NCI-H526 treated with DMSO at 0.1 percent for 48 hours (cell line): ENCODE measurements around the gene DOLK.

Experiments used
- DNase-seq: peaks from one replicate; lab custom pipeline; 2025; lab: John Stamatoyannopoulos, UW

Gene DOLK

GRCh38 chr9:128933731-128934130 is 13.7 kb downstream of the DOLK start:
- DNase-seq = no peak

GRCh38 chr9:128929560-128929959 is 17.8 kb downstream of the DOLK start:
- no peak for DNase-seq

GRCh38 chr9:128928624-128929023 is 18.8 kb downstream of the DOLK start:
- no peak for DNase-seq

DNA sequence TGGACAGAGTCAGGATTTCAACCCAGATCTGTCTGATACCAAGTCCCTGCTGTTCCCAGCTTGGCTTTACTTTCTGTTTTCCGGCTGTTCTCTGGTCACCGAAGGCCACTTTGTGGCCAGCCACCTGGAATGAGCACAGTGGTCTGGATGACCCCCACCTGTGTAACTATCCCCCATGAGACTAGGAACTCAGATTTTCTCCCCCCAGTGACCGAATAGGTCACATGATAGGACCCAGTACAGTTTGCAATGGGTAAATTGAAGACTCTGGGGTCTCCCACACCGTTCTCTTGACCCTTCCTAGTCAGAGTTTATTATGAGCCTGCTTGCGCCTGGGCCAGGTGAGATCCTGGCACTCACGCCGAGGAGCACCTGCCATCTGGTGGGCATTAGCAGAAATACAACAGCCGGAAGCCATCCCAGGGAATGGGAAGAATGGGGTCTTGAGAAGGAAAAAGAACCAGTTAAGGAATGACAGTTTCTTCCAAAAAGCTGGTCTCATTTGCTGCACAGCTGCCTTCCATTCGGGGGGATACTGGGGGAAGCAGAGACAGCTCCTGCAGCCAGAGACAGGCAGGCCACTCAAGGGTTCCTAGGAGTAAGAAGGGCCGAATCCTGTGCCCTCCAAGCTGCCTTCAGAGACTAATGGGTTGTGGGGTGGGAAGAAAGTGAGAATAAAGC is 19.5 kb downstream of the DOLK start:
- peak; percentile 0 for DNase-seq

- DNase-seq = no peak
Measured at GRCh38 chr9:128923493-128923883, 23.9 kb downstream of the DOLK start.

- DNase-seq = no peak
Measured at GRCh38 chr9:128921881-128922763, 25.3 kb downstream of the DOLK start.

- no peak for DNase-seq
Measured at GRCh38 chr9:128920381-128921058, 26.9 kb downstream of the DOLK start, which contains the start of gene PHYHD1. Gene PHYHD1 (plus strand): TSS chr9:128920982. CDS start chr9:128922324, 1,342 bp downstream.

GRCh38 chr9:128919402-128920089 is 27.9 kb downstream of the DOLK start:
- no peak for DNase-seq

DNA sequence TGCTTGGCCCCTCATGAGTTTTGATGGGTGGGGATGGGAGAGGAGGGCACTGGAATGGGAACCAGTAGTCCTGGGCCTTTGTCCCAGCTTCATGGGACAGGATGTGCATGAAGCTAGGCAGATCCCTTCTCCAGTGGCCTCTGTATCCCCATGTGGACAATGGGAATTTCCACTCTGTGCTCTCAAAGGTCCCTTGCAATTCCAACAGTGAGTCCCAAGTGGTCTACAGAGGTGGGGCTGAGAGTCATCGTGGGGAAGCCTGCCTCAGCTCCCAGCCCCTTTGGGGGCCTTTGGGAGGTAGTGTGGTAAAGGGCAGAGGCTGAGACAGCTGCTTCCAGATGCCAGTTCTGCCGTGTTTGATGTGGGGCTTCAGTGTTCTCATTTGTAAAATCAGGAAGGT is 28.5 kb downstream of the DOLK start:
- no peak for DNase-seq

DNA sequence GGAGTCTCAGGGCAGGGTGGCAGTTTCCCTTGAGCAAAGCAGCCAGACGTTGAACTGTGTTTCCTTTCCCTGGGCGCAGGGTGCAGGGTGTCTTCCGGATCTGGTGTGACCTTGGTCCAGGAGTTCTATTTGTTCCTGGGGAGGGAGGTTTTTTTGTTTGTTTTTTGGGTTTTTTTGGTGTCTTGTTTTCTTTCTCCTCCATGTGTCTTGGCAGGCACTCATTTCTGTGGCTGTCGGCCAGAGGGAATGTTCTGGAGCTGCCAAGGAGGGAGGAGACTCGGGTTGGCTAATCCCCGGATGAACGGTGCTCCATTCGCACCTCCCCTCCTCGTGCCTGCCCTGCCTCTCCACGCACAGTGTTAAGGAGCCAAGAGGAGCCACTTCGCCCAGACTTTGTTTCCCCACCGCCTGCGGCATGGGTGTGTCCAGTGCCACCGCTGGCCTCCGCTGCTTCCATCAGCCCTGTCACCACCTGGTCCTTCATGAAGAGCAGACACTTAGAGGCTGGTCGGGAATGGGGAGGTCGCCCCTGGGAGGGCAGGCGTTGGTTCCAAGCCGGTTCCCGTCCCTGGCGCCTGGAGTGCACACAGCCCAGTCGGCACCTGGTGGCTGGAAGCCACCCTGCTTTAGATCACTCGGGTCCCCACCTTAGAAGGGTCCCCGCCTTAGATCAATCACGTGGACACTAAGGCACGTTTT is 30.1 kb downstream of the DOLK start:
- DNase-seq = no peak

DNA sequence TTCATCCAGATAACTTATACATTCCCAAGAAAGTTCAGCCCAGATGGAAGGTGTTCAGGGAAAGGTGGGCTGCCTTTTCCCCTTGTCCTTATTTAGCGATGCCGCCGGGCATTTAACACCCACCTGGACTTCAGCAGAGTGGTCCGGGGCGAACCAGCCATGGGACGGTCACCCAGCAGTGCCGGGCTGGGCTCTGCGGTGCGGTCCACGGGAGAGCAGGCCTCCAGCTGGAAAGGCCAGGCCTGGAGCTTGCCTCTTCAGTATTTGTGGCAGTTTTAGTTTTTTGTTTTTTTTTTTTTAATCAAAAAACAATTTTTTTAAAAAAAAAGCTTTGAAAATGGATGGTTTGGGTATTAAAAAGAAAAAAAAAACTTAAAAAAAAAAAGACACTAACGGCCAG is 30.7 kb downstream of the DOLK start:
- DNase-seq = no peak

DNA sequence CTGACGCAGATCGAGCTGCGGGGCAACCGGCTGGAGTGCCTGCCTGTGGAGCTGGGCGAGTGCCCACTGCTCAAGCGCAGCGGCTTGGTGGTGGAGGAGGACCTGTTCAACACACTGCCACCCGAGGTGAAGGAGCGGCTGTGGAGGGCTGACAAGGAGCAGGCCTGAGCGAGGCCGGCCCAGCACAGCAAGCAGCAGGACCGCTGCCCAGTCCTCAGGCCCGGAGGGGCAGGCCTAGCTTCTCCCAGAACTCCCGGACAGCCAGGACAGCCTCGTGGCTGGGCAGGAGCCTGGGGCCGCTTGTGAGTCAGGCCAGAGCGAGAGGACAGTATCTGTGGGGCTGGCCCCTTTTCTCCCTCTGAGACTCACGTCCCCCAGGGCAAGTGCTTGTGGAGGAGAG is 31.2 kb downstream of the DOLK start:
- no peak for DNase-seq

DNA sequence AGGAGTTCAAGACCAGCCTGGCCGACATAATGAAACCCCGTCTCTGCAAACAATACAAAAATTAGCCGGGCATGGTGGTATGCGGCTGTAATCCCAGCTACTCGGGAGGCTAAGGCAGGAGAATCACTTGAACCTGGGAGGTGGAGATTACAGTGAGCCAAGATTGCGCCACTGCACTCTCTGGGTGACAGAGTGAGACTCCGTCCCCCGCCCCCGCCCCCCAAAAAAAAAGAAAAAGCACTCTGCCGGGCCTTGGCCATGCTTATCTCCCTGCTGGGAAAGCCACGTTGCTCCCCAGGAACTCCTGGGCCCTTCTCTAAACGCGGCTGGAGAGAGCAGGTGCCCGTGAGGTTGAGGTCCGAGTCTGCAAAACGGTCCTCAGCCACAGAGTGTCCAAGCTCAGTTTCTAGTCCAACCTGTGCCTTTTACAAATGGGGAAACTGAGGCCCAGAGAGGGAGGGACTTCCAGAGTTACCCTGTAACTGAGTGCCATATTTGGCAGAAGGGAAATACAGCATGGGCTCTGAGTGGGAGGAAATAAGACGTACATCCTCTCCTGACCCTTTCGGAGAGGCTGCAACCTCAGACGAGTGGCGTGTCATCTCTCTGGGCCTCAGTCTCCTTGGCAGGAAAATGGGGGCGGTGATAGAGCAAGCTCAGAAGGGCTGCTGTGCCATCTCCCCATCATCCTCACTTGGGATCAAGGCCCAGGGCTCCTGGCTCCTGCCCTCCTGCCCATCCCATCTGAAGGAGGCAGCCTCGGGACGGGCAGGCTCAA is 33.2 kb downstream of the DOLK start:
- no peak for DNase-seq

DNA sequence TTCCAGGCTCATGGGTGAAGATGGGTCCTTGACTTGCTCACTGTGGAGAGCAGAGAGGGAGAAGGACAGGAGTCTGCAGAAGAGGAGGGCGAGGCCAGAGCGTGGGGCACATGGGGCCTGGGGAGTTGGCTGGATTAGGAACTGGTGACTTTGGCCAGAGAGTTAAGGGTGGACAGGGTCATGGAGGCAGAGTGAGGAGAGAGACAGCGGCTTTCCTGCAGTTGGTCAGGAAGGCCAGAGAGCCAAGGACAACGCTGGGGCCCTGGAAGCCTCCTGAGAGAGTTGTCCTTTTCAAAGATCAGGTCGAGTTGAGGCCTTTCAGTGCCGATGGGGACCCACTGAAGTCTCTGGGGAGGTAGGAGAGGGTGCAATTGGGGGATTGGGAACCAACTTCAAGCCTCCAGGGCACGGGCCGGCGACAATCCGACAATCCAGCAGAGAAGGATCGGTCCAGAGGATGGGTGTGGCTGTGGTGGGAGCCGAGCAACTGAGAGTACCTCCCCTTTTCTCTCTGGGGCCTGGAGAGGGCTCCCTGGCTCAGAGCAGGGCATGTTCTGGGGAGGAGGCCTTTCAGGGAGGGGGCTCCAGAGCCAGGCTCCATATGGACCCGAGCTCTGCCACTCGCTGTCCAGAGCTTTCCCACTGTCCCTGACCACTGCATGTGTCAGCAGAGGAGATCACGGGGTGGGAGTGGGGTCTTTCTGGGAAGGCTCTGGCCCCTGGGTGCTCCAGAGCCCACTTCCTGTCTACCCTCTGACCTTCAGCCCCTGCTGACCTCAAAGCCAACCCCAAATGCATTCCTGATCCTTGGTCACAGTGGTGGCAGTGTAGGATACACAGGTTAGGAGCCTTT is 34.1 kb downstream of the DOLK start:
- no peak for DNase-seq

DNA sequence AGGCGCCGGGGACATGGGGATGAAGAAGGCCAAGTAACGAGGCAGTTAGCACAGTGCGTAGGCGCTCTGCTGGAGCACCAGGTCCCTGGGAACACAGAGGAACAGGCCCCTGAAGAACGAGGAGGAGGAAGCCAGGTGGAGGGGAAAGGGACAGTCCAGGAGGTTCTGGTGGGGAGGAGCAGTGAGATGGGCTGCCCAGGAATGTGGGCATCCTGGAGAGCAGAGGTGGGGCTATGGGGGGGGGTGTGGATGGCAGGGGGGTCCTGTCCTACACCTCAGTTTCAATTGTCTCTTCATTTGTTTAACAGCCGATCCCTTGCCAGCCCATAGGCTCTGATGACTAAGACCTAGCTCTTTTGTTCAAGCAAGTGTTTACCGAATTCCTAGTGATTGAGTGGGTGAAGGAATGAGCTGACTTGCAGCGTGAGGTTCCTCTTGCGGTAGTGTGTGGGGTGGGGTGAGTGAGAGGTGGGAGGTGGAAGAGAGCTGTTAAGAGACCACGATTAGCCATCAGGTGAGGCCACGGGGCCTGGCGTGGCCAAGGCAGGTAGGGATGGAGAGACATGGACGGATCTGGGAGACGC is 35.0 kb downstream of the DOLK start:
- no peak for DNase-seq

DNA sequence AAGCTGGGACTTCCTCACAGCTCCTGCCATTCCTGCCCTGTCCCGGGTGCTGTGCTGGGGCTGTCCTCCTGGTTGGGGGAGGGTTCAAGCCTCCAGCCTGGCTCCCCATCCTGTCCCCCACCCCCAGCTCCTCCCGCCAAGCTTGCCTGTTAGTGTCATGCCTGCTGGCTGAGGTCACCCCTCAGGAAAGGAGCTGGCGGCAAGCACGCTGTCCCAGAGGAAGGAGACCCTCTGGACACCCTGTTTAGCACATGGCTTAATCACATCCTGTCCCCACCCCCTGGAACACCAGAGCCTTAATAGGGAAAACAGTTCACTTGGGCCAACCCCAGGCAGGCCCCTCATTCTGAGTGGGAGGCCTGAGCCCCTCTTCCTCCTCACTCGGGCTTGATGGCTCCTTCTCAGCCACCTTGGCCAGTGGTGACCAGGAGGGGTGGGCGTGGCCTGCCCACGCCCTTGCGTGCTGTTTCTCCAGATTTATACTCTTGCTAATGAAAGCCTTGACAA is 35.8 kb downstream of the DOLK start:
- DNase-seq = no peak

DNA sequence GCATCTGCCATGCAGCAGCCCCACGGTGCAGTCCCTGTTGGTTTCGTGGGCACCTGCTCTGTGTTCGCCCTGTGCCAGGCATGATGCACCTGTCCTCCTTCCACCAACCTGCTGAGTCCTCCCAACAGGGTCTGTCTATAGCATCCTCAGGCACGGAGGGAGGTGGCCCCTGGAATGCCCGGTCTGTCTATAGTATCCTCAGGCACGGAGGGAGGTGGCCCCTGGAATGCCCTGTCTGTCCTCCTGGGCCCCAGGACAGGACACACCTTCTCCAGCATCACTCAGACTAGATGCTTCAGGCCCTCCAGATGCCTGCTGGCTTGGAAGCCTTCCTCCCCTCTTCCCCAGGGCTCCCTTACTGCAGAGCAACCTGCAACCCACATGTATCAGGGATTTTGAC is 36.5 kb downstream of the DOLK start:
- DNase-seq = no peak

DNA sequence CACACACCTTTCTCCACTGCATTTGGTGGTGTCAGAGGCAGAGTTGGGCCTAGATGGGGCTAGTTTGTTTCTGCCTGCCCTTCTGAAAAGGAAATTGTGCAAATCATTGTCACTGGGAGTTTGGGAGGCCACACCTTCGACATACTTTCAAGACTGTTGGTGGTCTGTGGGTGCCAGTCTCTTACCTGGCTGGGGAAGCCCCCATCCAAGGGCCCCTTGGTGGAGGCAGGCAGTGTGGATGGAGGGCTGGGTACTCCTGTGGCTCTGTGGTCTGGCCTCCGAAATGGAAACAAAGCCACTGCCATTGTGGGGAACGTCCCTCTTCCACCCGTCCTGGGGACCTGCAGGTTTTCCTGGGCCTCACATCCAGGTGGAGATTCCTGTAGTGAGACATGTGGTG is 37.5 kb downstream of the DOLK start:
- DNase-seq = no peak

- no peak for DNase-seq
Measured at GRCh38 chr9:128908372-128908771, 39.0 kb downstream of the DOLK start.
